HG03159 (cell line): ENCODE measurements around the gene DDX19B.
"Not testable (repeated sequence)": the region's sequence is repeated elsewhere in the genome, so short reads cannot be mapped to it uniquely, and the experiment has no call there.

Source experiments
- ATAC-seq: cut with Tn5 transposase; IDR thresholded peaks from one replicate; pipeline ENCODE4 v1.9.1; 2021; ENCODE audit warnings: mild to moderate bottlenecking, moderate library complexity; ENCODE audit not compliant: unreplicated experiment

The DDX19B gene

GRCh38 chr16:70348991-70349390 is 50.0 kb downstream of the DDX19B start:
- no peak for ATAC-seq

GRCh38 chr16:70349783-70350182 is 50.8 kb downstream of the DDX19B start:
- ATAC-seq, result no peak

GRCh38 chr16:70359552-70359951 is 60.6 kb downstream of the DDX19B start:
- no peak for ATAC-seq

GRCh38 chr16:70364399-70364798 is 65.4 kb downstream of the DDX19B start:
- no peak for ATAC-seq

- ATAC-seq, result not testable (repeated sequence)
Observed at GRCh38 chr16:70370145-70370544, 71.2 kb downstream of the DDX19B start.

GRCh38 chr16:70370924-70371323 is 71.9 kb downstream of the DDX19B start:
- no peak for ATAC-seq

GRCh38 chr16:70372921-70373728 is 74.1 kb downstream of the DDX19B start:
- no peak for ATAC-seq

- no peak for ATAC-seq
Observed at GRCh38 chr16:70374213-70374612, 75.2 kb downstream of the DDX19B start.

GRCh38 chr16:70375636-70376611 is 76.9 kb downstream of the DDX19B start:
- ATAC-seq, result no peak

- ATAC-seq, result no peak
Observed at GRCh38 chr16:70377782-70378181, 78.8 kb downstream of the DDX19B start.

- no peak for ATAC-seq
Observed at GRCh38 chr16:70378869-70379493, 80.0 kb downstream of the DDX19B start.

GRCh38 chr16:70380248-70380918 is 81.4 kb downstream of the DDX19B start:
- ATAC-seq, result peak; percentile 11

GRCh38 chr16:70380919-70381603 is 82.1 kb downstream of the DDX19B start:
- ATAC-seq, result peak; percentile 89

GRCh38 chr16:70381604-70382342 is 82.8 kb downstream of the DDX19B start:
- no peak for ATAC-seq

GRCh38 chr16:70383421-70383960 is 84.5 kb downstream of the DDX19B start:
- ATAC-seq, result no peak
